Stimulated activated CD4-positive, alpha-beta T cell treated with anti-CD3 and anti-CD28 coated beads, Interleukin-15, amount 100 ng/mL, for 48 hours (primary cell): ENCODE measurements around the gene TMEM108.

ENCODE experiments used
- DNase-seq, 2 donors: peaks; one replicate each; pipeline ENCODE4 v3.0.0-alpha.2; 2020; ENCODE audit warnings: low read depth in 2 of 2

The TMEM108 gene

DNA sequence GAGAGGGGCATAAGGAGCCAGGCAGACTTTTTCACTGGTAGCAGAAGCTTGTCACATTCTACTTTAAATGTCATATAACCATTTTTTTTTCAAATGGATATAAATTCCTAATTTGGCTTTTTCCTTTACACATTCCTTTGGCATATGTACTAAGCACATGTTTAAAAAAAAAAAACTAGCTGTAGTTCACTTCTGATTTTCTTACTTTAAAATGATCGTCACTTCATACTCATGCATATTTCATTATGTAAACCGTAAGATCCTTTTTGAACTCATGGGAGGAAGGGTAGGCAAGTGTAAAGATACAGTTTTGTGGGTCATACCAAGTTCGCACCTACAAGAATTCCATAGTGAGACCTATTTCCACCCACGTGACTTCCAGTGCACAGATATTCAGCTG, 316.5 kb downstream of the TMEM108 start:
- no peak for DNase-seq

DNA sequence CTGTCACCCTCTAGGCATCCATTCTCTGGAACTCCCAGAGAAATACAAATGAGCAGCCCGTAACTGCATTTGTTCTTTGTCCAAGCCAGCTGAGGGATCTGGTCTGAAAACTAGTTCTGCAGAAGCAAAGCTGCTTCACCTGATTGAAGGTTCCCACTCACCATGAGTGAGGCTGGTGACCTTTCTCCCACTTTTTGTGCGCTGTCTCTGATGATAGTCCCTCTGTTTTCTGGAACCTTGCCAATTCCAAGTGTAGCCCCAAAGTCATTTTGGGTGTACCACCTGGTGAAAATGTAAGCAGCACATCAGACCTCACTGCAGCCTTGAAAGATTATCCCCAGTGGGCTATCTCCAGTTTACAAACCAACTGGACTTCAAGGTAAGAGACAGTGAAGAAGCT, 322.3 kb downstream of the TMEM108 start:
- no peak for DNase-seq

DNA sequence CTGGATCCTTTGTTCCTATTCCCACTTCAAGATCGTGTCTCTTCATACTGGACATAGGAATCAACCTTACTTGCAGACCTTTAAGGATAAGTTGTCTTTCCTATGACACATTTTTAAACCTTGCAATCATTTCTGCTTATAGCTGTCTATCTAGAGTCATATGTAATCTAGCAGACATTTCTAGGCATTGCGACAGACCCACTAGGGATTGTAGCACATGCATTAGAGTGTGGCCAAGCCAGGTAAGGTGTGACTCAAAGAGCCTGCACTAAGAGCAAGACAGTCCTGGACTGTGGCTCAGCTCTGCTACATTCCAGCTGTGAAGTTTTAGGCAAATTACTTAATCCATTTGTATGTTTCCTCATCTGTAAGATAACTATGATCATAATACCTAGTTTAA, 322.8 kb downstream of the TMEM108 start:
- DNase-seq: no peak

DNA sequence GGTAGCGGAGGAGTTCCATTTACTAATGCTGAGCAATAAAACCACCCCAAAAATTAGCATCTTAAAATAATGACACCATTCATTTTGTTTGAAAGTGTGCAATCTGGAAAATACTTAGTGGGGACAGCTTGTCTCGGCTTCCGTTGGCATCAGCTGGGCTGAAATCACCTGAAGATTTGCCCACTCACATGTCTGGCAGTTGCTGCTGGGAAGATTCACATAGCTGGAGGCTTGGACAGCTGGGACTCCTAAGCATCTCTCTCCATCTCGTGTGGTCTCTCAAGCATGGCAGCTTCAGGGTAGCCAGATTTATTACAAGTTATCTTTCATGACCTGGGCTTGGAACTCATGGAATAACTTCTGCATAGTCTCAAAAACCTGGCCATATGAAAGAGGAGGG, 323.2 kb downstream of the TMEM108 start:
- DNase-seq: no peak

DNA sequence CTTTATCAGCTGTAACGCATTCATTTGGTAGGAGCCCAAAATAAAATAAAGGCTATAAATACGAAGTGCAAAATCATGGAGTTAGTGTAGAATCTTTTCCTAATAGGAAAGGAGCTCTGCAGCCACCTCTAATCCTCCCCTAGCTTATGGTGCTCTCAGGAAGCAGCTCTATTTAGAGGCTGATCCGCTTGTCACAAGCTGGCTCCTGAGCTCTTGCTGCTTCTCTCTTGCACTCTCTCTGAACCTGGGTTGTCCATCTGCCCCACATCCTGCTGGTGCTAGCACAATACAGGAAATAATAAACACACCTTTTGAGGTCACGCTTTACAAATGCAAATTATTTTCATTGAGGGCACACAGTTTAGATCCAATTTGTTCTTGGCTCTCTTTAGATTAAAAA, 324.3 kb downstream of the TMEM108 start:
- no peak for DNase-seq

DNA sequence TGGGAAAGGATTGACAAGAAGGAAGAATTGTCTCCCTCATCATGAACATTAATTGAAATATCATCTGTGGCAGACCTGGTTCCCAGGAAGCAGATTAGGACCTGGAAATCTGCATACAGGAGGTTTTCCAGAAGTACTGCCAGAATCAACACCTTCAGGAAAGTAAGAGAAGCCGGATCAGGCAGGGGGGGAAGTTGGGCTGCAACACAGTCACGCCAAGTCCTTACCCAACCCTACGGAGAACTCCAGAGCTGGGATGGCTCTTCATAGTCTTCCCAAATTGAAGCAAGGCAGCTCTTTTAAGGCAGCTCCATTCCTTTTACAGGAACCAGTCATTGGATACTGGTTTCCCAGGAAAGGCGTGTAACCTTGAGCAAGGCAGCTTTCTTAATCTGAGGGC, 326.5 kb downstream of the TMEM108 start:
- DNase-seq: no peak

DNA sequence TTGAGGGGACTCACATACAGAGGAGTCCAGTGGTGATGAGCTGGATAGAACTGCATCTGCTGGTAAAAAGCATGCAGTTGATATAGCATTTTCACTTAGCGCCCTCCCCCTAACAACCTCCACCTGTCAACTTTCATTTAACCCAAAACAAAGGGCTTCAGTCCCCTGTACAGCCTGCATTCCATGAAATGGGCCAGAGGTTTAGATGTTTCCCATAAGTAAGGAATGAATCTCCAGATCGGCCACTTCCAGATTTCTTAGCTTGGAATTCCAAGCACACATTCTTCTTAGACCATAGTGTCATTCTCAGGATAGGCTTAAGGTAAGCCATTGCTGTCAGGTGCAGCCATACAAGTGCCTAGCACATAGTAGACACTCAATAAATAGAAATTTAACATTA, 328.7 kb downstream of the TMEM108 start:
- DNase-seq: no peak

DNA sequence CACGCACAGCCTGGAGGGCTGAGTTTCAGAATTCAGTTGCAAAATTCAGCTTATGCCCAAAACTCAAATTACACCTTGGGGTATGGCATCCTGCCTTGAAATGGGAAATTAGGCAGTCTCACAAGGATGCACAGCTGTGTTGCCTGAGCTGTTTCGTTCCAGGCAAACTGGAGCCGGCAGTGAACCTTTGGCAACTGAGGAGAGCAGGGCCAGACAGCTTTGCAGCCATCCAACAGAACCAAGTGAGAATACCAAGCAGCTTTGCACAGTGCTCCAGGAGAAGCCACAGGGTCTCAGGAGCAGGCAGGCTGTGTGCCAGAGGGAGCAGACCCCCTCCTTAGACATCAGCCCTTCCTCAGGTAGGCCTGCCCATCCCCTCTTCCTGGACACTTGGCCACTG, 329.2 kb downstream of the TMEM108 start:
- DNase-seq: no peak

DNA sequence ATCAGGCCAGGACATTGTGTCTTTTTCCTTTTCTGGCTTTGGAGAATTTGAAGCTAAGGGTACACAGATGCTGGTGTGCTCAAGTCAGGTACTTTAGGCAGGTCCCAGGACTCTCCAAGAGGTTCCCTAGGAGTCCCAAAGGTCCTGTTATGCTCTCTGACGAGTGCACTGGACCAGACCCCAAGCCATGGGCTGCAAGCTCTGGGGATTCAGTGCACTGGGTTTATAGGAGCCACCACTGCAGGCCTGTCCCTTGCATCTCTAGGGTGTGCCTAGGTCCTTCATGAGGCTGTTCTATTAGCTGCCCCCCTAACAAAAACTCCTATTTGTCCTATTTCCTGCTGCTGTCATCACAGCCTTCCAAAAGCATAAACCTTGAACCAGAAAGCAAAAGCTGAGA, 329.8 kb downstream of the TMEM108 start:
- DNase-seq: no peak

DNA sequence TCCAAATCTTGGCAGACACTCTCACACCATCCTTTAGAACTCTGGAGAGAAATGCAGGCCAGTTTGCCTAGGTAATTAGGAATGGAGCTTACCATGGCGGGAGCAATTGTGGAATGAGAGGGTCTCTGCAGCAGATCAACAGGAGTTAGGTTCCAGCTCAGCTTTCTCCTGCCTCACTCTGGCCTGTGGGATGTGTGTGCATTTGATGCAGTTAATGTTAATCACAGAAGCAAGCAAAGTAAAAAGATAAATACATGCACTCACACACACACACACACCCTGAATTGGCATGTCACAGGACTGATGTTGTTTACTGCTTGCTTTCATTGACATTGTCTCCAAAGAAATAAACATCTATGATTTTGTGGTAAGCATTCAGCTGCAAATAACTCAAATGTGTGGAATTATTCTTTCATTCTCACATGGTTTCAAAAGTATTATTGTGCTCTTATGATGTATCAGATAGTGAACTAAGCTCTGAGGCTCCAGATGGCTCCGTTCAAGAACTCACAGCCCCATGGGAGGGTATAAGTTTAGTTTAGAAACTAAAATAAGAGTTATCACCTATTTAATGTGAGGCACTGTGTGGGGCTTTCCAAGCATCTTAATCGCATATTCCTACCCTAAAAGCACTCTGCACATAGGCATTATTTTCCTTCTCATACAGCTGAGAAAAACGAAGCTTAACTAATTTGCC, 330.3 kb downstream of the TMEM108 start:
- no peak for DNase-seq

DNA sequence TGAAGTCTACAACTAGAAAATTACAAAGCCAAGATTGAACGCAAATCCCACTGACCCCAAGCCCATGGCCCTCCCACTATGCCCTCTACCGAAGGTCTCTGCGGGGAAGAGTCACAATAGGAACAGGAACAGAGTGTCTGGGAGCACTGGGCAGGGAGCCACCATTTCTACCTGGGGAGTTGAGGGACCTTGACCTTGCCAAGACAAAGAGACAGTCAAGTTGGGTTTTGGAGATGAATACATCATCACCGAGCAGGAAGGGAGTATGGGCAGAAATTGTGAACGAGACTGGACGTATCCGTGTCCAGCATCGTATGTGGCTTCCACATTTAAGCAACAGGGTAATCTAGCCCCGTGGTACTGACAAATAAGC, 330.9 kb downstream of the TMEM108 start:
- no peak for DNase-seq

DNA sequence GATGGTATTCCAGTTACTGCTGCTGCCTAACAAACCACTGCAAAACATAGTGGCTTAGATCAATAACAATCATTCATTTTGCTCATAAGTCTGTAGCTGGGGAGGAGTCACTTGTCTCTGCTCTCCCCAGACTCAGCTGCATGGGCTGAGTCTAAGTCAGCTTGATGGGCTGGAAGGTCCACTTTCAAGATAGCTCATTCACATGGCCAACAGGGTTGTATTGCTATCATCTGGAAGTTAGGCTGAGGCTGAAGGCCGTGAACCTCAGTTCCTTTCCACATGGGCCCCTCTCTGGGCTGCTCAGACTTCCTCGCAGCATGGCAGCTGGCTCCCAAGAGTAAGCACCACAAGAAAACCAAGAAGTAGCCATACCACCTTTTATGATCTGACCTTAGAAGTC, 333.0 kb downstream of the TMEM108 start:
- no peak for DNase-seq

DNA sequence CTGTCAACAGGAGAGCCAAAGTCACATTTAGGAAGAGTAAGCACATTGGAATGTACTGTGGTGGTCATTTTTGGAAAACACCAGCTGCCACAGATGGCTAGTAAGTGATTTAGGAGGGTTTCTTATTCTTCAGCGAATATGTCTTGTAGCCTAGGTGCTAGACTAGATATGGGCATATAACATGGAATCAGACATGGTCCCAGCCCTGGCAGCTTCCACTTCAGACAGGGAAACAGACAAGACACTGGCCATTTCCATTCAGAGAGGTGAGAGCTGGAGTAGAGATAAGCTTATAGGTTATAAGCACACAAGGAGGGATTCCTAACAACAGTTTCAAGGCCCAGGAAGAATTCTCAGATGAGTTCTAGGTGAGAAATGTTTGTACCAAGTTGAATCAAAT, 333.5 kb downstream of the TMEM108 start:
- no peak for DNase-seq

DNA sequence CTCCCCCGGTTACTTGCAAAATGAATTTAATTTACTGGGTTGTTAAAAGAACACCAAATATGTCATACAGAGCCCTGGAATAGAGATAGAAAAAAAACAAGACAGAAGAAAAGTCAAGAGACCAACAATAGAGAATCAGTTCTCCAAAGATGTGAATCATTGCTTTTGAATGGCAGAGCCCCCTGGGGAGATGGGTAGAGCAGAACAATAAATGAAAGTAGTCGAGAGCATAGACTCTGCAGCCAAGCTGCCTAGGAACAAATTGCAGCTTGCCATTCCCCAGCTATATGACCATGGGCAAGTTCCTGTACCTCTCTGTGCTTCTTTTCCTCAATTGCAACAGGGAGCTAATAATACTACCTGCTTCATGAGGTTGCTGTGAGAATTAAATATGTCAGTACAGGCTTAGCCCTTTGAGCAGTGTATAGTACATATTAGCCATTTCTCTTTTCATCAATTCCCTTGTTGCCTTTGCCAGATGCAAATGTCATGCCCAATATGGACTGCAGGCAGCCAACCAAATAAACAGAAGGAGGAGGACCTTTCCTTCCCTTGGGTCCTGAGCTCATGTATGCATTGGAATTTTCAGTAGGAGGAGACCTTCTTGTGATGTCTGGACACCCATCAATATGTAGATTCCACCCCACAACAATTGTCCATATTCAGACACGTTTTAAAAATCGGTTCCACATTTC, 336.7 kb downstream of the TMEM108 start:
- DNase-seq: no peak

DNA sequence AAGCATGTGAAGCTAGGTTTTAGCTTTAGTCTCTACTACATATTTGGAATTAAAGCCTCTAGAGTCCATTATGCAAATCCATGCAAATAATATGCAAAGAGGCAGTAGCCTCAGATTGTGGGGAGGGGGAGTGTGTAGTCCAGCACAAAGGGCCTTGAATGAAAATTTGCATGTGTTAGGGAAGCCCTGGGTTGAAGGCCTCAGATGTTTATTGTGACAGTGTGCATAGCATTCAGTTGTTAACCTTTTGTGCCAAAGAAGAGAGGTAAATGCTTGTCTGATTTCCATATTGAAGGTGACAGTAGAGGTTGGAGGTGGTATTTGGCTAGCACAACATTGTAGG, 337.2 kb downstream of the TMEM108 start:
- DNase-seq: no peak

DNA sequence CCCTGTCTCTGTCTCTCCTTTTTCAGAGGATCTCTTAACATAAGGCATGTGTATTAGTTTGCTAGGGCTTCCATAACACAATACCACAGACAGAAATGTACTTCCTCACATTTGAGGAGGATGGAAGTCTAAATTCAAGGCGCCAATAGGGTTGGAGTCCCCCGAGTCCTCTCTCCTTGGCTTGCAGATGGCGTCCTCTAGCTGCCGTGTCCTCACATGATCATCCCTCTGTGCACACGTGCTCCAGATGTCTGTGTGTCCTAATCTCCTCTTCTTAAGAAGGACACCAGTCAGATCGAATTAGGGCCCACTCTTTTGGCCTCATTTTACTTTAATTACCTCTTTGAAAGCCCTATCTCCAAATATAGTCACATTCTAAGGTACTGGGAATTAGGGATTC, 338.6 kb downstream of the TMEM108 start:
- no peak for DNase-seq

DNA sequence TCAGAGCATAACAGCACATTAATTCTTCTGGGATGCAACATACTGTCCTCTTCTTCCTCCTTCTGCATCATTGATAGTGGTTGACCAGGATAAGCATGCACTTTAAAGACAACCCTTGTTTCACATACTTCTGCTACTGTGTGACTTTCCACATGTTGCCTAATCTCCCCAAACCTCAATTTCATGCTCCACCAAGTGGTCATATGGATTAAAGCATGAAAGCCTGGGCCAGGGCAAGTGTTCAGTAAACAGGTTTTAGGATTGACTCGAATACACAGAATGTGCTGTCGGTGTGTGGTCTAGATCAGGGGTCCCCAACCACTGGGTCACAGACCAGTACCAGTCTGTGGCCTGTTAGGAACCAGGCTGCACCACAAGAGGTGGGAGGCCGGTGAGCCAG, 339.2 kb downstream of the TMEM108 start:
- no peak for DNase-seq

DNA sequence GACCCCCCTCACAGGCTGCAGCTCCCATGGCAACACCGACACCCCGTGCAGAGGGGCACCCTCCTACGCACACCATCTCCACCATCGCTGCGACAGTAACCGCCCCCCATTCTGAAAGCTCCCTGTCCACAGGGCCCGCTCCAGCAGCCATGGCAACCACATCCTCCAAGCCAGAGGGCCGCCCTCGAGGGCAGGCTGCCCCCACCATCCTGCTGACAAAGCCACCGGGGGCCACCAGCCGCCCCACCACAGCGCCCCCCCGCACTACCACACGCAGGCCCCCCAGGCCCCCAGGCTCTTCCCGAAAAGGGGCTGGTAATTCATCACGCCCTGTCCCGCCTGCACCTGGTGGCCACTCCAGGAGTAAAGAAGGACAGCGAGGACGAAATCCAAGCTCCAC, 341.7 kb downstream of the TMEM108 start:
- DNase-seq: no peak

DNA sequence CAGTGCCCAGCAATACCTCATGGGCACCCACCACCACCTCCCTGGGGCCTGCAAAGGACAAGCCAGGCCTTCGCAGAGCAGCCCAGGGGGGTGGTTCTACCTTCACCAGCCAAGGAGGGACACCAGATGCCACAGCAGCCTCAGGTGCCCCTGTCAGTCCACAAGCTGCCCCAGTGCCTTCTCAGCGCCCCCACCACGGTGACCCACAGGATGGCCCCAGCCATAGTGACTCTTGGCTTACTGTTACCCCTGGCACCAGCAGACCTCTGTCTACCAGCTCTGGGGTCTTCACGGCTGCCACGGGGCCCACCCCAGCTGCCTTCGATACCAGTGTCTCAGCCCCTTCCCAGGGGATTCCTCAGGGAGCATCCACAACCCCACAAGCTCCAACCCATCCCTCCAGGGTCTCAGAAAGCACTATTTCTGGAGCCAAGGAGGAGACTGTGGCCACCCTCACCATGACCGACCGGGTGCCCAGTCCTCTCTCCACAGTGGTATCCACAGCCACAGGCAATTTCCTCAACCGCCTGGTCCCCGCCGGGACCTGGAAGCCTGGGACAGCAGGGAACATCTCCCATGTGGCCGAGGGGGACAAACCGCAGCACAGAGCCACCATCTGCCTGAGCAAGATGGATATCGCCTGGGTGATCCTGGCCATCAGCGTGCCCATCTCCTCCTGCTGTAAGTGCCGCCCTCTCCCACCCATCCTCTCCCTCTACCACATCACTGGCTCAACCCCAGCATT, 342.5 kb downstream of the TMEM108 start:
- DNase-seq: no peak

DNA sequence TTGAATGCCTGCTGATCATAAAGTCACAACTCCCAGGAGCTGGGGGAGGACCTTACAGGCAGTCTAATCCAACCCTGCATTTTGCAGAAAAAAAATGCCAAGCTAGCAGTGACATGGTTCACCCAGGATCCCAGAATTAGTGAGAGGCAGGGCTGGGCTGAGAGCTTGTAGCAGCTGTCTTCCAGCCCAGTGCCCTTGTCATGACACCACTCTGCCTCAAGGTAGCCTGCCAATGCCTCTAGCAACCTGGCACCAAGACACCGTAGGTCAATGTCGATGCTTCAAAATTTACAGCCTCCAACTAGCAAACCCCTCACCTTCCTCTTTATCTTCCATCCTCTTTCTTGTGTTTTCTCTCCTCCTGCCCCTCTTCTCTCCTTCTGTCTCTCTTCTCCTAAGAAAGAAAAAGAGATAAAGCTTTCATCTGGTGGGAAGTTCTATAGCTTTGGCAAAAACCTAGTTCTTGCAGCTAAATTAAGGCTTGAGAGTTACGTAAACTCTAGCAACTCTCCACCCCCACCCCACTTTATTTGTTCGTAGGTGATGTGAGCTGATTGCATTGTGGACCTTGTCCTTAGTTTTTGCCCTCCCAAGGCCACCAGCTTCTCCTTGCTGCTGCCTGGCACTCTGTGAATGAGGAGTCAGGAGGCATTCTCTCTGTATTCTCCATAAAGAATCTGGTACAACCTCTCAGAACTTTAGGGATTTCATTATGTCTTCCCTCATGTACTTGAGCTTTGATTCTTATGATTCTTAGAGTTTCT, 343.3 kb downstream of the TMEM108 start:
- no peak for DNase-seq

DNA sequence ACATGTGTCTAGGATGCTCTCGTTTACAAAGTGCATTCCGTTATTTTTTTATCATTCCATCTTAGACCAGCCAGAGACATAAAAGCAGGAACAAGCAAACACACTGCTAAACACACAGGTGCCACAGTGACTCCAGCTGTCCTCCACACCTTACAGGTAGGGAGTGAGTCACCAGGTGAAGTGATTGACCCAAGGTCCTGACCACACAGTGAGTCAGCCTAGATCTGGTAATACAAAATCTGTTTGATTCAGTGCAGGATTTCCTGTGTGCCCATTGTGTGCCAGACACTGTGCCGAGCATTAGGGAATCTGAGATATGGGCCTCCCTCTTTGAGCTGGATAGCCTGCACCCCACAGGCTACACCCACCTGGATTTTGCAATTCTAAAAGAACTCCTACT, 345.0 kb downstream of the TMEM108 start:
- no peak for DNase-seq

DNA sequence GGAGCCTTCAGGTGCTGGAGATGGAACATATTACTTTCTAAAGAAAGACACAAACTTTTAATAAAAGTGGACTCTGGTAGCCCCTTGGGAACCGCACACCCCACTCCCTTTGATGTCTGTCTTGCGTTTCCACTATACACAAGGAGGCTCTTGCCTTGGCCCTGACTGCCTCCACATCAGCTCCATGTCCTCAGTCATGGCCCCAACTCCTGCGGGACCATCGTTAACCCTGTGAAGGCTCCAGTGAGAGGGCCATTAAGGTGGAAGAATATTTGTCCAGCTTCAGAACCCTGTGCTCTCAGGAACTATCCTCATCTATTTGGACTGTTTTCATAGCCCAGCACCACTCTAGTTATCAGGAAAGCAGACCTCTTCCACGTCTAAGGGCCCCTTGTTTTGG, 345.6 kb downstream of the TMEM108 start:
- no peak for DNase-seq
